Measurements from ENCODE around the gene RPL29.

The RPL29 gene

DNA sequence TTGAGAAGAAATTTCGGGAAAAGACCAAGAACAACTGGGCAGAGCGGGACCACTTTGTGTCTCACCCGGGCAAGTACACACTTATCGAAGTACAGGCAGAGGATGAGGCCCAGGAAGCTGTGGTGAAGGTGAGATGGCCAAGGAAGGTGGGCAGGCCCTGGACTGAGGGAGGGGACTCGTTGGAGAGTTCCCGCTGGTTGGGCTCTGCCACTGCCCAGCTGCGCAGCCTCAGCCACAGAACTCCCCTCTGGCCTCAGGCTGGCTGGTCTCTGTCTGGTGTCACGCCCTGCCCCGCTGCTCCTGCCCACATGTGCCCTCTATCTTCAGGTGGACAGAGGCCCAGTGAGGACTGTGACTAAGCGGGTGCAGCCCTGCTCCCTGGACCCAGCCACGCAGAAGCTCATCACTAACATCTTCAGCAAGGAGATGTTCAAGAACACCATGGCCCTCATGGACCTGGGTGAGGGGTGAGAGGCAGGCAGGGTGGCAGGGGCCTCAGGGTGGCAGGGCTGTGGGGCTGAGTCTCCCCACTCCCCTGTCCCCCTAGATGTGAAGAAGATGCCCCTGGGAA, 51.2 kb downstream of the RPL29 start:
- TF ChIP-seq TAF1 (IDR thresholded peaks at IDR 0.05; ENCODE audit: low read depth), result no peak
- TF ChIP-seq YY1 (IDR thresholded peaks at IDR 0.05; ENCODE audit: low read depth), result no peak
- no peak for TF ChIP-seq FOXM1 (IDR thresholded peaks at IDR 0.05; ENCODE audit: borderline replicate concordance, low read depth)
- TF ChIP-seq ZBTB7A (IDR thresholded peaks at IDR 0.05; ENCODE audit: low read depth), result no peak
- TF ChIP-seq CEBPB (IDR thresholded peaks at IDR 0.05), result no peak
- no peak for TF ChIP-seq TEAD4 (IDR thresholded peaks at IDR 0.05)
- TF ChIP-seq, protein P1, sequence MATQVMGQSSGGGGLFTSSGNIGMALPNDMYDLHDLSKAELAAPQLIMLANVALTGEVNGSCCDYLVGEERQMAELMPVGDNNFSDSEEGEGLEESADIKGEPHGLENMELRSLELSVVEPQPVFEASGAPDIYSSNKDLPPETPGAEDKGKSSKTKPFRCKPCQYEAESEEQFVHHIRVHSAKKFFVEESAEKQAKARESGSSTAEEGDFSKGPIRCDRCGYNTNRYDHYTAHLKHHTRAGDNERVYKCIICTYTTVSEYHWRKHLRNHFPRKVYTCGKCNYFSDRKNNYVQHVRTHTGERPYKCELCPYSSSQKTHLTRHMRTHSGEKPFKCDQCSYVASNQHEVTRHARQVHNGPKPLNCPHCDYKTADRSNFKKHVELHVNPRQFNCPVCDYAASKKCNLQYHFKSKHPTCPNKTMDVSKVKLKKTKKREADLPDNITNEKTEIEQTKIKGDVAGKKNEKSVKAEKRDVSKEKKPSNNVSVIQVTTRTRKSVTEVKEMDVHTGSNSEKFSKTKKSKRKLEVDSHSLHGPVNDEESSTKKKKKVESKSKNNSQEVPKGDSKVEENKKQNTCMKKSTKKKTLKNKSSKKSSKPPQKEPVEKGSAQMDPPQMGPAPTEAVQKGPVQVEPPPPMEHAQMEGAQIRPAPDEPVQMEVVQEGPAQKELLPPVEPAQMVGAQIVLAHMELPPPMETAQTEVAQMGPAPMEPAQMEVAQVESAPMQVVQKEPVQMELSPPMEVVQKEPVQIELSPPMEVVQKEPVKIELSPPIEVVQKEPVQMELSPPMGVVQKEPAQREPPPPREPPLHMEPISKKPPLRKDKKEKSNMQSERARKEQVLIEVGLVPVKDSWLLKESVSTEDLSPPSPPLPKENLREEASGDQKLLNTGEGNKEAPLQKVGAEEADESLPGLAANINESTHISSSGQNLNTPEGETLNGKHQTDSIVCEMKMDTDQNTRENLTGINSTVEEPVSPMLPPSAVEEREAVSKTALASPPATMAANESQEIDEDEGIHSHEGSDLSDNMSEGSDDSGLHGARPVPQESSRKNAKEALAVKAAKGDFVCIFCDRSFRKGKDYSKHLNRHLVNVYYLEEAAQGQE (IDR thresholded peaks at IDR 0.05; ENCODE audit: low read depth), result no peak
- TF ChIP-seq, protein P2, sequence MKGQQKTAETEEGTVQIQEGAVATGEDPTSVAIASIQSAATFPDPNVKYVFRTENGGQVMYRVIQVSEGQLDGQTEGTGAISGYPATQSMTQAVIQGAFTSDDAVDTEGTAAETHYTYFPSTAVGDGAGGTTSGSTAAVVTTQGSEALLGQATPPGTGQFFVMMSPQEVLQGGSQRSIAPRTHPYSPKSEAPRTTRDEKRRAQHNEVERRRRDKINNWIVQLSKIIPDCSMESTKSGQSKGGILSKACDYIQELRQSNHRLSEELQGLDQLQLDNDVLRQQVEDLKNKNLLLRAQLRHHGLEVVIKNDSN (IDR thresholded peaks at IDR 0.05), result no peak
- no peak for TF ChIP-seq CREB1 (IDR thresholded peaks at IDR 0.05; ENCODE audit: low read depth)
- no peak for TF ChIP-seq EP300 (IDR thresholded peaks at IDR 0.05; ENCODE audit: borderline replicate concordance)
